ENCODE data around the gene ACTL10.
A peak's percentile ranks its signal among the peaks of the same experiment; 100 is the strongest.

Gene ACTL10

DNA sequence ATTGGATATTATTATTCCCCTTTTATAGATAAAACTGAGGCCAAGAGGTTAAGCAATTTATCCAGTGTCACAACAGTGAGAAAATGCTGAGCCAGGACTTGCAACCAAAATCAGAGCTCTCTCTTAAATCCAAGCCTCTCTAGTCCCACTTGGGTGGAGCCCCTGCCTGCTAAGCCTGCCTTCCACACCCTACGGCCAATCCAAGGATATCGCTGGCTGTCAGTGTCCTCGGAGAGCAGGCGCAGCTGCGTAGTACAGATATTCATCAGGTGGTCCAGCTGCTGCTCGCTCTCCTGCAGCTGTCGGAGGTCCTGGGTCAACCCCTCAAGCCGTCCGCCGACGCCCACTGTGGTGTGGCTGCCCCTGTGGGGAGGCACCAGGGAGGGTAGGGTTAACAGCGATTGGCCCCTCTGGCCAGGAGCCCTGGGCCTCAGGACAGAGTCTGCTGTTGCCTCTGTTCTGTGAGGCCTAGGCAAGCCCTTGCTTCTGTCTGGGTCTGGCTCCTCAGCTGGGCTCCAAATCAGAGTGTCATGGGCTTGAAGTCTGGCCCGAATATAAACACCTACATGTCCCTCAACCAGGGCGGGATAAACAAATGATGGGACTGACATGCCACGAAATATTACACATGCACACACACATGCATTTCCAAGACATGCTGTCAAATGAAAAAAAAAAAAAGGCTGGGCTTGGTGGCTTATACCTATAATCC is 11.4 kb downstream of the ACTL10 start:
- no peak for DNase-seq

DNA sequence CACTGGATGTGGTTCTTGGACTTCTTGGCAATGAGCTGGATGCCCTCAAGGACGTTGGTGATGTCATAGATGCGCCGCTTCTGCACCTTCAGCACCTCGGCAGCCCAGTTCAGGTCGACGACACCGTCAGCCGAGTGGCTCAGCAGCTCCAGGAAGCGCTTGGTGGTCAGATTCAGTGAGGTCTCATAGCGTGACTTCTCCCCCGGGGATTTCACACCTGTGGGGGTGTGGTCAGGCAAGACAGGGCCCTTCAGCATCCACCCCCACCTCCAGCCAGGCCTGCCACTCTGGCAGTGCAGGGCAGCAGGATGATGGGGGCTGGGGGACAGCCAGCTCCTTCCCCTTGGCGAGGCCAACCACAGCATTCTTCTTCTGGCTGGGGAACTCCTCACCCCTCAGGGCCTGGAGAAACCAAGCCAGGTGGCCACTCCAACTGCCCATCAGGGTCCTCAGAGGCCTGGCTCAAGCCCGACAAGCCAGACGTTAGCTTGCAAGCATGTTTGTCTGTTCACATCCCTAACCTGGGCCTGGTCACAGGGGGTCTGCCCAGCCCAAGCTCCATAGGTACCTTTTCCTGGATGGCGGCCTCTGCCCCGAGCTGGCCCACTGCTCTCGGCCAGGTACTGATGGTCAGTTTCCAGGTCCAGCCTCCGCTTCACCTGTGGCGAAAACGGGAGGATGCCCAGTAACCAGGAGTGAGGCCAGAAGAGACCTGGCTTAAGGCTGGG is 13.2 kb downstream of the ACTL10 start:
- DNase-seq = peak; percentile 51

GRCh38 chr20:33680686-33681085 is 13.9 kb downstream of the ACTL10 start:
- DNase-seq = no peak

GRCh38 chr20:33681288-33681687 is 14.5 kb downstream of the ACTL10 start:
- no peak for DNase-seq

DNA sequence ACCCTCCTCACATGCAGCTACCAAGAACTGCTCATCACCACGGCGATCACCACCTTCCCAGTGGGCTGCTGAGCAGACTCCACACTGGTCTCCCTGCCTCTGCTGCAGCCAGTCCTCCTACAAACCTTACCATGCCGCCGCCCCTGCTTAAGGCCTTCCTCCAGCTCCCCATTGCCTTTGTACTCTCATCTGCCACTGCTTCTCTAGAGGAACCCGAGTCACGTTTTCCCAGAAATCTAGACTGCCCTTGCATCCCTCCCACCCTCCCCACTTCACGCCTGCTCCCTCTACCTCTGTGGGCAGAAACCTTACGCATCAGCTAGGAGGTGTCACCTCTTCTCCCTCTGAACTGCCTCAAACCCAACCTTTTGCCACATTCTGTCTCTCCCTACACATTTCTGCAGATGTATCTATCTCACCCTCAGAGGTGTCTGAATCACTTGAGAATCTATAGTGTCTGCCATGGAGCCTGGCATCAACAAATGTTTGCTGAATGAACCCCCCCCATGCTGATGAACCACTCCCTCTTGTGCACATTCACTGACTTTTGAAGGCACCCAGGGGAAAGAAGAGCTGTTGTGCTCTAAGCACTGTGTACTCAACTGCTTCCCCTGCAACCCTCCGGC is 15.1 kb downstream of the ACTL10 start:
- peak; percentile 43 for DNase-seq

- no peak for DNase-seq
Measured at GRCh38 chr20:33684533-33685327, 18.0 kb downstream of the ACTL10 start.

GRCh38 chr20:33685328-33686099 is 18.8 kb downstream of the ACTL10 start:
- DNase-seq = peak; percentile 76

DNA sequence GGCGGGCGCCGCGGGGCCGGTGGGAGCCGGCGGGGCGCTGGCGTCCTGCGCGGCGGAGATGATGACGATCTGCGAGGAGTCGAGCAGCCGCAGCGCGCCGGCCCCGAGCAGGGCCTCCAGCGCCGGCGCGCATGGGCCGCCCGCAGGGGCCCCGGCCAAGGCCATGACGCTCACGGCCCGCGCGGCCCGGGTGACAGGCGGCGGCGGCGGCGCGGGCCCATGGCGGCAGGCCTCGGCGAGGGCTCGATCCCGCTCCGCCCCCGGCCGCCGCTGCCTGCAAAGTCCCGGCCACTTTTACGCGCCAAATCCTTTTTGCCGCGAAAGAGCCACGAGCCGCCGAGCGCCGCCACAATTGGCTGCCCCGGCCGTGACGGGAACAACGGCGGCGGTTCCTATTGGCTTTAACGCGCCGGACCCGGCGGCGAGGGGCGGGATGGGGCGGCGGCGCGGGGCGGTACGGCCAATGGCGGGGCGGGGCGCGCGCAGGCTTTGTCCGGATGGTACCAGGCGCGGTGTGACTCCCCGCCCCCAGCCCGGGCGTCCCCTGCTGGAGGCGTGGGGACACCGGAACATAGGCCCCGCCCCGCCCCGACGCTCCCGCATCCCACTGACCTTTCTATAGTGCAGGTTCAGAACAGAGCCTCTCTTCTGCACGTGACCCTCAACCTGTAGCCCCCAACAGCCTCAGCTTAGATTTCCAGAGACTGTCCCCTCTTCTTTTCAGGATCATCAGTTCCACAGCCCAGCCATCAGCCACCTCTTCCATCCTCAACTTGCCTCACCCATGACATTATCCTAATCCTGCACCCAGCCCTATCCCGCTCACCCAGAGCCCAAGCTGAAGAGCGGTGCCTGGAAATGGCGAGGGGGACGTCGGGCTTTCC is 19.6 kb downstream of the ACTL10 start, which contains the start of gene E2F1:
TSS of gene E2F1 (minus strand) at position 286 of the 884 bp plus-strand sequence. CDS start at position 165, 121 bp downstream.
- peak; percentile 95 for DNase-seq

GRCh38 chr20:33686984-33687366 is 20.2 kb downstream of the ACTL10 start:
- no peak for DNase-seq

DNA sequence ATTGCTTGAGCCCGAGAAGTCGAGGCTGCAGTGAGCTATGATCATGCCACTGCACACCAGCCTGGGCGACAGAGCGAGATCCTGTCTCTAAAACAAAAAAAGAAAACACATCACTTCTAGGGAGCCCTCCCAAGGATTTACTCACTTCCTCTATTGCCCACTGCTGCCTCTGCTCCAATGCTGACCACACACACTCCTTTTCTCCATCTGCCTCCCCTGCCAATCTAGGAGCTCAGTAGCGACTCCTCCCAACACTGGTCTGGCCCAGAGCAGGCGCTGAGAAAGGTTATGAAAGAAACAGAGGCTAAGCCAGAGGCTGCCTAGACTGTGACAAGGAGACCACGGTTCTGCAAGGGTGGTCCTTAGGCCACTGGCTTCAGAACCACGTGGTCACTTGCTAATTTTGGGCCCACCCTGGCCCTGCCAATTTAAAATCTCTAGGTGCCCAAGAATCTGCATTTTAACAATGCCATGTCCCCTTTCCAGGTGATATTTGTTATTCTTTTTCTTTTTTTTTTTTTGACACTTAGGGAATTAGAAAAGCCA is 20.7 kb downstream of the ACTL10 start:
- DNase-seq = no peak

DNA sequence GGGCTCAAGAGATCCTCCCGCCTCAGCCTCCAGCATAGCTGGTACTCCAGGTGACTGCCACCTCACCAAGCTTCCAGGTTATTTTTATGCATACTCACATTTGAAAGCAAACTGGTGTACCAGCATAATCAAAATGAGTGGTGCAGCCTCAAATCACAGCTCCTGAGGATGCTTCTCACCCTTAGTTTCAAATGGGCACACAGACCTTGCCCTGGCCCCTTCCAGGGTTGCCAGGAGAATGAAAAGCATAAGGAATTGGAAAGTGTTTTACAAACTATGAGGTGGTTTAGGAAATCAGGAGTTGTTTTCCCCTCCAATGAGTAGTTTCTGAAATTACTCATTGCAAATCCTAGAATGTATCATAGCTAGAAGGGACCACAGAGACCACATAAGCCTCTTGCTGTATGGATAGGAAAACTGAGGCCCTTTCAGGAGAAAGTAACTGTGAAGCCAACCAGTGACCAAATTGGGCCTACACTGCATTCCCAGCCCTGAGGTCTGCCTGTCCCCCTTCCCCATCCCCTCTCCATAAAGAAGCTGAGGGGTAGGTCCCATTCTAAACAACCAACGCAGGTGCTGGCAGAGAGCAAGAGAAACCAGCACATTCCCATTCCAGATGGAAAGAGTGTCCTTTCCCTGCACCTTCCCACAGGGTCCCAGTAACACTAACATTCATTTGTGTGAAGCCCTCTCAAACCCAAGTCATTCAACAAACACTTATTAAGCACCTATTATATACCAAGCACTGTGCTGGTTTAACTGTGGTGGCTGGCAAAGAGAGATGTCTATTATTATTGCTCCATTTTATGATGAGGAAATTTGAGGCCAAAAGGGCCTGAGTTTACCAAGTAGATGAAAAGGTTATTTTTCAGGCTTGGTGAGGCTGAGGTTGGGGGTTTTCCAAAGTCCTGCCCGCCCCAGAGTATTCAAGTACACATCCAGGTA is 21.5 kb downstream of the ACTL10 start:
- DNase-seq = no peak

DNA sequence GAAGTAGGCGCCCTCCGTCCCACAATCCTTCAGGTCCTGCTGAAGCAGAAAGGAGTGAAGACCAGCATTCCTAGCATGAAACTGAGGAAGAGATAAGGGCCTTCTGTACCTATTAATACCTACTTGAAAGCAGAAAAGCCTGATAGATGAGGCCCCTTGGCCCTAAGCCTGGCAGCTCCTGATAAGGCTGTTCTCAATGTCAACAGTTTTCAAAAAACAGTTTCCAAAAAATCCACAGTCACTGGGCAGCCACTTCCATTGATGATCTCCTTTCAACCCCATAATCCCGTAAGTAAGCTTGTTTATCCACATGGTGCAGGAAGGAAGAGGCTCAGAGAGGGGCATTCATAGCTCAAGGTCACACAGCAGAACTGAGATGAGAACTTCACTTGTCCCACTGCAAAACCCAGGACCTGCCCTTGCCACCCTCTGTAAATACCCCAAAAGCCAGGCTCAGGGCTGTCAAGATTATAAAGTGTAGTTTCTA is 22.2 kb downstream of the ACTL10 start:
- no peak for DNase-seq

- DNase-seq = no peak
Measured at GRCh38 chr20:33689493-33689892, 22.8 kb downstream of the ACTL10 start.

DNA sequence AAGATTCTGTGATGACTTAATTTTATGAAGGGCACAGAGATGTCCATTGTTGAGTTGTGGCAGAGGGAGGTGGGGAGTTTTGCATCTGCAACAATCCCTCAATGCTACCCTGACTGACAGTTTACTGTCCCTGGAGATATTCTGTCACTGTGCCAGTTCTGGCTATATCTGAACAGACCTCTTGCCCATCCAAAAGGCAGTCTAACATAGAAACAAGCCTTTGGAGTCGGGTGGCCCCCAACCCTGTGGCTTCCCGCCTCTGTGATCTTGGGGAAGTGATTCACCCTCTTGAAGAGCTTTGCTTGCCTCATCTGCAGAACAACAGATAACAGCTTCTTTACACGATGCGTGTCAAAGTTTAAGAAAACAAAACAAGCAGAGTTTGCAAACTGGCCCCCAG is 23.2 kb downstream of the ACTL10 start:
- peak; percentile 63 for DNase-seq

DNA sequence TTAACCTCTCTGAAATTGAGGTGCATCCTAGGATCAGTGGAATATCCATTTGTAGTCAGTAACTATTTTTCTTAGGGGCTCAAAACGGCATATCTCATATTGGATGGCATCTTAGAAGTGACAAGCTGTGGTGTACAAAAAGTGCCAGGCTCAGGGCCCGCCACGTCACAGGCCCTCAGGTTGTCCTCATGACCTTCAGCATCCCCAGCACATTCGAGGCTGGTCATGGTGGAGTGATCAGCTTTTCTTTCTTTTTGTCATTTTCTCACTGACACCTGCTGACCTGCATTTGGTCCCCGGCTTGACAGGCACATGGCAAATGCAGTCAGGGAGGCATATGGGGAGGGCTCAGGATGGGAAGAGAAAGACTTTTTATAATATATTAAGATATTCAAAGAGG is 26.5 kb downstream of the ACTL10 start:
- DNase-seq = no peak

DNA sequence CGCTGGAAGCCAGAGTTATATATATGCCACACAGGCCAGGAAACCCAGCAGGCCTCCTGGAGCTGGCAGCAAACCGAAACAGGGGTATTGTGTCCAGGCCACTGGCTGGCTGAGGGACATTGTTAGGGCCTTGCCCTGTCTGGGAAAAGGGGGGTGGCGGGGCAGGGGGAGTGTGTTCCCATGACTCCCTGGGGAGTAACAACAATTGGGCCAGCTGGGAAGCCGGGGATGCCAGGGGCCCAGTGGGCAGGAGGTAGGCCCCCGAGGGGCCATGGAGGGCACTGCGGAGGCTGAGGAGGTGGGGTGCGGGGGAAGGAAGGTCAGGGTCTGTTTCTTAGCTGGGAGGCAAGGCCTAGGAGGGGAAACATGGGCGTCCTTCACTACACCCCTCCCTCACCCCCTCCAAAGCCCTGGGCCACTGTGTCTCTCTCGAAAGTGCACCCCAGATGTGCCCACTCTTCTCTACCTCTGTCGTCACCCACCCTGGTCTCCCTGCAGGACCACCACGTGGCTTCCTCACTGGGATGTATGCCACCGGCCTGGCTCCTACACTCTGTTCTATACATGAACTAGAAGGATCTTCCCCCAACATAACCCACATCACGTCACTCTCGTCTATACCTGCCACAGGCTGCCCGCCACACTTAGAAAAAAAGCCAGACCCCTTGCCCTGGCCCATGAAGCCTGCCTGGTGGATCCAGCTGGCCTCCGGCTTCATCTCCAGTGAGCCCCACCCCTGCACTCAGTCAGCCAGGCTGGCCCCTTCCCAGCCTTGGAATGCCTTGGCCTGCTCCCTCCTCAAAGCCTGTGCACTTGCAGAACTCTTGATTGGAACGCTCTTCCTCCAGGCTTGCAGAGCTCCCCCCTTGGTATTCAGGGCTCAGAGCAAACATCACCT is 27.2 kb downstream of the ACTL10 start:
- DNase-seq = no peak

GRCh38 chr20:33694639-33695012 is 27.9 kb downstream of the ACTL10 start:
- no peak for DNase-seq

DNA sequence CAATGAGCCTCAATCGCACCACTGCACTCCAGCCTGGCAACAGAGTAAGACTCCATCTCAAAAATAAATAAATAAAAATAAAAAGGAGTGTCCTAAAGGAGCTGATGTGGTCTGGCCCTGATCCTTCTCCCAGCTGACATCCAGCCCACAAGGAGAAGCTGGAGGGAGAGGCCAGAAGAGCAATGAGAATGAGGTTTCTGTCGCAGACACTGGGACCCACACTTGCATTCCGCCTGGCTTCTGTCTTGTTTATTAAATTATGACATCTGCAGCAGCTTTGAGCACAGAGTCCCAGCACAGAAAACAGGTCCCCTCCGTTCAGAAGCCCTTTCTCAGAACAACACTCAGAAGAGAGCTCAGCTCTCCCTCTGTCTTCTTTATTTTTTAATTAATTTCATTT is 29.7 kb downstream of the ACTL10 start:
- DNase-seq = no peak

- no peak for DNase-seq
Measured at GRCh38 chr20:33697129-33697528, 30.4 kb downstream of the ACTL10 start.
